ENCODE data around the gene PRDM16. TPM values are rescaled to one million over a fixed set of nuclear protein-coding genes. Genes with fewer than 3 reads are reported as not detected.

PRDM16 gene
- total RNA-seq, 1 experiment from 2014 or later, result 0.69 TPM

GRCh38 chr1:3459940-3460671 is 391.1 kb downstream of the PRDM16 start:
- DNase-seq, result no peak
- H3K4me3 ChIP-seq (ENCODE audit: insufficient read depth, low read depth, low read length), result no peak overlapping the region
- no peaks in the 10 kb centered on the region for H3K36me3 ChIP-seq (replicated peaks; ENCODE audit: control insufficient read depth, insufficient read depth, low read length)
- H3K27me3 ChIP-seq (ENCODE audit: control insufficient read depth, insufficient read depth, low read length), result no peaks in the 10 kb centered on the region

- Histone ChIP-seq H3K27me3 (ENCODE audit: control insufficient read depth, insufficient read depth, low read length) (no peaks in the 10 kb centered on the region), H3K4me3 (ENCODE audit: insufficient read depth, low read depth, low read length) (no peak overlapping the region)
- no peak for DNase-seq
These were observed 391.7 kb downstream of the PRDM16 start for GRCh38 chr1:3460672-3461131.

GRCh38 chr1:3461238-3461933 is 392.4 kb downstream of the PRDM16 start:
- no peak overlapping the region for H3K4me3 ChIP-seq (ENCODE audit: insufficient read depth, low read depth, low read length)
- no peak for DNase-seq
- no peaks in the 10 kb centered on the region for H3K36me3 ChIP-seq (replicated peaks; ENCODE audit: control insufficient read depth, insufficient read depth, low read length)
- H3K27me3 ChIP-seq (ENCODE audit: control insufficient read depth, insufficient read depth, low read length), result no peaks in the 10 kb centered on the region

More at GRCh38 chr1:3460672-3461131, 391.7 kb downstream of the PRDM16 start:
- H3K36me3 ChIP-seq (replicated peaks; ENCODE audit: control insufficient read depth, insufficient read depth, low read length), result no peaks in the 10 kb centered on the region

- no peak for DNase-seq
- no peaks in the 10 kb centered on the region for H3K27me3 ChIP-seq (ENCODE audit: control insufficient read depth, insufficient read depth, low read length)
- no peak overlapping the region for H3K4me3 ChIP-seq (ENCODE audit: insufficient read depth, low read depth, low read length)
- H3K36me3 ChIP-seq (replicated peaks; ENCODE audit: control insufficient read depth, insufficient read depth, low read length), result no peaks in the 10 kb centered on the region
These were observed 392.9 kb downstream of the PRDM16 start for GRCh38 chr1:3461934-3462275.

- Histone ChIP-seq H3K36me3 (replicated peaks; ENCODE audit: control insufficient read depth, insufficient read depth, low read length) (no peaks in the 10 kb centered on the region), H3K4me3 (ENCODE audit: insufficient read depth, low read depth, low read length) (no peak overlapping the region), H3K27me3 (ENCODE audit: control insufficient read depth, insufficient read depth, low read length) (no peaks in the 10 kb centered on the region)
- DNase-seq, result no peak
These were observed 393.5 kb downstream of the PRDM16 start for GRCh38 chr1:3462356-3463012.

GRCh38 chr1:3463013-3463385 is 394.0 kb downstream of the PRDM16 start:
- no peak for DNase-seq
- no peaks in the 10 kb centered on the region for H3K27me3 ChIP-seq (ENCODE audit: control insufficient read depth, insufficient read depth, low read length)
- no peaks in the 10 kb centered on the region for H3K36me3 ChIP-seq (replicated peaks; ENCODE audit: control insufficient read depth, insufficient read depth, low read length)
- H3K4me3 ChIP-seq (ENCODE audit: insufficient read depth, low read depth, low read length), result no peak overlapping the region

GRCh38 chr1:3463408-3463863 is 394.4 kb downstream of the PRDM16 start:
- Histone ChIP-seq H3K27me3 (ENCODE audit: control insufficient read depth, insufficient read depth, low read length) (no peaks in the 10 kb centered on the region), H3K4me3 (ENCODE audit: insufficient read depth, low read depth, low read length) (no peak overlapping the region), H3K36me3 (replicated peaks; ENCODE audit: control insufficient read depth, insufficient read depth, low read length) (no peaks in the 10 kb centered on the region)
- DNase-seq, result no peak

- no peaks in the 10 kb centered on the region for H3K27me3 ChIP-seq (ENCODE audit: control insufficient read depth, insufficient read depth, low read length)
- DNase-seq, result no peak
These were observed 395.1 kb downstream of the PRDM16 start for GRCh38 chr1:3463891-3464648.

GRCh38 chr1:3464649-3465025 is 395.6 kb downstream of the PRDM16 start:
- no peak for DNase-seq
- H3K36me3 ChIP-seq (replicated peaks; ENCODE audit: control insufficient read depth, insufficient read depth, low read length), result no peaks in the 10 kb centered on the region
- H3K27me3 ChIP-seq (ENCODE audit: control insufficient read depth, insufficient read depth, low read length), result no peaks in the 10 kb centered on the region
- no peak overlapping the region for H3K4me3 ChIP-seq (ENCODE audit: insufficient read depth, low read depth, low read length)

More at GRCh38 chr1:3463891-3464648, 395.1 kb downstream of the PRDM16 start:
- no peak overlapping the region for H3K4me3 ChIP-seq (ENCODE audit: insufficient read depth, low read depth, low read length)
- H3K36me3 ChIP-seq (replicated peaks; ENCODE audit: control insufficient read depth, insufficient read depth, low read length), result no peaks in the 10 kb centered on the region

- no peak for DNase-seq
- Histone ChIP-seq H3K27me3 (ENCODE audit: control insufficient read depth, insufficient read depth, low read length) (no peaks in the 10 kb centered on the region), H3K4me3 (ENCODE audit: insufficient read depth, low read depth, low read length) (no peak overlapping the region), H3K36me3 (replicated peaks; ENCODE audit: control insufficient read depth, insufficient read depth, low read length) (no peaks in the 10 kb centered on the region)
These were observed 396.3 kb downstream of the PRDM16 start for GRCh38 chr1:3465091-3465934.

- no peaks in the 10 kb centered on the region for H3K27me3 ChIP-seq (ENCODE audit: control insufficient read depth, insufficient read depth, low read length)
- DNase-seq, result no peak
- no peaks in the 10 kb centered on the region for H3K36me3 ChIP-seq (replicated peaks; ENCODE audit: control insufficient read depth, insufficient read depth, low read length)
- no peak overlapping the region for H3K4me3 ChIP-seq (ENCODE audit: insufficient read depth, low read depth, low read length)
These were observed 396.9 kb downstream of the PRDM16 start for GRCh38 chr1:3465935-3466321.

- no peaks in the 10 kb centered on the region for H3K36me3 ChIP-seq (replicated peaks; ENCODE audit: control insufficient read depth, insufficient read depth, low read length)
- no peak overlapping the region for H3K4me3 ChIP-seq (ENCODE audit: insufficient read depth, low read depth, low read length)
- H3K27me3 ChIP-seq (ENCODE audit: control insufficient read depth, insufficient read depth, low read length), result no peaks in the 10 kb centered on the region
- DNase-seq, result no peak
These were observed 397.5 kb downstream of the PRDM16 start for GRCh38 chr1:3466366-3467075.

All from H7 (cell line).